HL-60 (cell line): ENCODE data around the gene COLQ.
"Not testable (repeated sequence)": the region's sequence is repeated elsewhere in the genome, so short reads cannot be mapped to it uniquely, and the experiment has no call there.

Experiments used
- DNase-seq, 2 experiments: peaks; one replicate each; pipeline ENCODE4 v3.0.0-alpha.2; 2010 to 2020; ENCODE audit warnings: low read depth in 1 of 2, low spot score in 1 of 2
- H3K27ac ChIP-seq: fragments of 250-450 bp; sonication (Bioruptor Pico); replicated peaks from 2 replicates; pipeline ENCODE4 v1.5.1; 2020; ENCODE audit warnings: mild to moderate bottlenecking, moderate library complexity
- H3K27me3 ChIP-seq: fragments of 250-450 bp; sonication (Bioruptor Pico); 2 replicates; pipeline ENCODE4 v1.5.1; 2021; ENCODE audit warnings: mild to moderate bottlenecking, moderate library complexity; ENCODE audit not compliant: insufficient read depth, poor library complexity, severe bottlenecking
- H3K4me3 ChIP-seq: replicated peaks from 2 replicates; pipeline ENCODE4 v1.5.1; 2011; ENCODE audit warnings: mild to moderate bottlenecking, control low read depth, low read length; ENCODE audit not compliant: insufficient read depth
- CTCF ChIP-seq: IDR thresholded peaks from one replicate; pipeline ENCODE4 v1.5.1; 2011; ENCODE audit warnings: low read length, control low read depth, inconsistent platforms; ENCODE audit not compliant: insufficient read depth
- GABPA ChIP-seq: IDR thresholded peaks from 2 replicates; pipeline ENCODE4 v1.6.1; 2012; ENCODE audit warnings: low read depth
- POLR2AphosphoS5 ChIP-seq: IDR thresholded peaks from 2 replicates; pipeline ENCODE4 v1.6.1; 2012; ENCODE audit warnings: low read depth
- REST ChIP-seq: IDR thresholded peaks from 2 replicates; pipeline ENCODE4 v1.6.1; 2012; ENCODE audit warnings: low read depth; ENCODE audit not compliant: insufficient replicate concordance
- SPI1 ChIP-seq: IDR thresholded peaks from 2 replicates; pipeline ENCODE4 v1.6.1; 2012; ENCODE audit warnings: low read depth, mild to moderate bottlenecking, borderline replicate concordance

COLQ gene

GRCh38 chr3:15536856-15537255 is 15.3 kb upstream of the COLQ start:
- no peaks in the 10 kb centered on the region for H3K27me3 ChIP-seq
- H3K27ac ChIP-seq = no peak overlapping the region
- no peak overlapping the region for H3K4me3 ChIP-seq
- TF ChIP-seq SPI1 (no peak), REST (no peak), POLR2AphosphoS5 (no peak), GABPA (no peak), CTCF (no peak)
- DNase-seq = no peak

- DNase-seq = no peak
- Histone ChIP-seq H3K27ac (no peak overlapping the region), H3K4me3 (no peak overlapping the region), H3K27me3 (no peaks in the 10 kb centered on the region)
- TF ChIP-seq SPI1 (no peak), CTCF (no peak), POLR2AphosphoS5 (no peak), REST (no peak), GABPA (no peak)
Measured at GRCh38 chr3:15535732-15536131, 14.2 kb upstream of the COLQ start.

GRCh38 chr3:15532614-15533013 is 11.1 kb upstream of the COLQ start:
- not testable (repeated sequence) for H3K27ac ChIP-seq, H3K4me3 ChIP-seq, DNase-seq, H3K27me3 ChIP-seq

GRCh38 chr3:15531346-15531745 is 9.8 kb upstream of the COLQ start:
- no peak overlapping the region for H3K27ac ChIP-seq
- H3K4me3 ChIP-seq = no peak overlapping the region
- H3K27me3 ChIP-seq = no peaks in the 10 kb centered on the region
- TF ChIP-seq SPI1 (no peak), POLR2AphosphoS5 (no peak), CTCF (no peak), REST (no peak), GABPA (no peak)
- DNase-seq = no peak
